Ovary (tissue), 9 donors: Measurements from ENCODE around the gene SLC37A1. TPM values are rescaled to one million over a fixed set of nuclear protein-coding genes. Genes with fewer than 3 reads are reported as not detected.

ENCODE experiments used
- DNase-seq, 5 donors: peaks; one replicate each; pipeline ENCODE4 v3.0.0-alpha.2; 2019 to 2020
- H3K27ac ChIP-seq, 2 donors: fragments of 200-600 bp; one replicate each; pipeline versions ENCODE4 v1.5.1 to v1.8.0; 2019 to 2022
- H3K27me3 ChIP-seq: fragments of 200-600 bp; one replicate; pipeline ENCODE4 v1.8.0; 2022
- H3K36me3 ChIP-seq: fragments of 200-600 bp; sonication (generic); one replicate; pipeline ENCODE4 v1.5.1; 2019
- H3K4me1 ChIP-seq: one replicate; pipeline ENCODE4 v1.8.1; 2013; ENCODE audit warnings: mild to moderate bottlenecking, moderate library complexity; ENCODE audit not compliant: insufficient read depth
- H3K4me3 ChIP-seq: fragments of 200-600 bp; sonication (generic); one replicate; pipeline ENCODE4 v1.5.1; 2017
- H3K9me3 ChIP-seq, 2 donors: fragments of 200-600 bp in 1 of 2; sonication (generic) in 1 of 2; one replicate each; pipeline versions ENCODE4 v1.5.1 to v1.8.1; 2013 to 2019; ENCODE audit warnings: mild to moderate bottlenecking in 1 of 2, moderate library complexity in 1 of 2
- EP300 ChIP-seq: sonication (generic); formaldehyde crosslinking; IDR thresholded peaks from one replicate; pipeline ENCODE4 v1.6.1; 2017; ENCODE audit warnings: antibody characterized with exemption
- POLR2A ChIP-seq: fragments of 450-650 bp; IDR thresholded peaks from one replicate; pipeline ENCODE4 v1.6.1; 2017; ENCODE audit warnings: antibody characterized with exemption, mild to moderate bottlenecking, moderate library complexity
- WGBS, 3 donors: extraction: QIAGEN DNeasy Blood & Tissue Kit in 1 of 3; methylation state at CpG; one replicate each; pipeline versions ENCODE4 v1.1.5 to v1.1.7; 2013 to 2017; 5-methylcytosine and 5-hydroxymethylcytosine counted together
- intact Hi-C, 4 donors: fragments of 100-400 bp; cut with DNase I; formaldehyde crosslinking; loops; one replicate each; pipeline versions ENCODE4 v1.11.0 to v1.15.1; 2022 to 2023
- polyA plus RNA-seq, 2 donors: library from polyadenylated mRNA; stranded (reverse); fragments of 200-250 nt in 1 of 2; fragments of 350-450 nt in 1 of 2; fragmentation: Illumina TruSeq in 1 of 2; extraction: RNeasy Lipid Tissue Mini Kit (QIAGEN cat#74804) in 1 of 2; gene quantifications; one replicate each; pipeline ENCODE4 v1.2.3, GENCODE V29; 2013 to 2014
- total RNA-seq, 7 donors: library from RNA; depleted of rRNA in 2 of 7; stranded (reverse); fragments of >200 nt in 2 of 7; fragmentation: NEBNext Ultra II Directional in 3 of 7; extraction: Animal tissue kit (Norgen Biotek cat#: 25700) in 3 of 7; gene quantifications; one replicate each; pipeline versions ENCODE4 v1.1.0 to v1.2.4, GENCODE V29; 2016 to 2023
- TF ChIP-seq, protein P1 (sequence below), 3 donors: fragments of 450-650 bp in 2 of 3; fragments of 200-600 bp in 1 of 3; IDR thresholded peaks; one replicate each; pipeline versions ENCODE4 v1.5.1 to v1.8.0; 2016 to 2022; ENCODE audit warnings: antibody characterized with exemption in 3 of 3, mild to moderate bottlenecking in 1 of 3
- donor health status: DM: no; HTN: no; CAD: no; lungs with moderate emphysema.
- donor health status: DM: no; HTN: no; CAD: no.
- donor health status: Bipolar disorder and iron deficiency.
- donor health status: DM: yes; HTN: yes; CAD: no.
- donor health status: DM: no; HTN: no; CAD: no.
- donor health status: DM: yes; HTN: yes; CAD: no.

The SLC37A1 gene
- total and polyA plus RNA-seq, 9 donors: 5.1 to 10.0 (median 7.4) TPM

DNA sequence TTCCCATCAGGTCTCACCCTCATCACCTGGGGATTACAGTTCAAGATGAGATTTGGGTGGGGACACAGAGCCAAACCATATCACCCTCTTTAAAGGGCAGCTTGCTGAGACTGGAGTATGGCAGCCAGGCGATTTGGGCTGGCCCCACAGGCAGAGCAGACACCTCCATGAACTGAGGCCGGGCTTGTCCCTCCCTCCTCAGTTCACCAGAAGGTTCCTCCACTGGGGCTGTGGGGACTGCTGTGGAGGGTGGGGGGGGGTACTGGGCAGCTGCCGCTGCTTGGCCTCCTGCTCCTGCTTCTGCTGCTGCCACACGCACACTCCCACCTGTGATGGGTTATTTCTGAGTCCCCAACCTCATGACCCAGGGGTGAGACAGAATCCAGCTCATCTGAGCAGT lies 85.8 kb downstream of the SLC37A1 start:
- intact Hi-C loops: loop anchor here in 2 of 4 donors (10.0 kb wide), 2 partner anchors 215 to 265 kb away; no protein-coding TSS in a partner anchor
- H3K4me1 ChIP-seq: no peaks in the 10 kb centered on the region
- H3K27me3 ChIP-seq: no peaks in the 10 kb centered on the region
- TF ChIP-seq EP300 (no peak), POLR2A (no peak)
- TF ChIP-seq, protein P1, sequence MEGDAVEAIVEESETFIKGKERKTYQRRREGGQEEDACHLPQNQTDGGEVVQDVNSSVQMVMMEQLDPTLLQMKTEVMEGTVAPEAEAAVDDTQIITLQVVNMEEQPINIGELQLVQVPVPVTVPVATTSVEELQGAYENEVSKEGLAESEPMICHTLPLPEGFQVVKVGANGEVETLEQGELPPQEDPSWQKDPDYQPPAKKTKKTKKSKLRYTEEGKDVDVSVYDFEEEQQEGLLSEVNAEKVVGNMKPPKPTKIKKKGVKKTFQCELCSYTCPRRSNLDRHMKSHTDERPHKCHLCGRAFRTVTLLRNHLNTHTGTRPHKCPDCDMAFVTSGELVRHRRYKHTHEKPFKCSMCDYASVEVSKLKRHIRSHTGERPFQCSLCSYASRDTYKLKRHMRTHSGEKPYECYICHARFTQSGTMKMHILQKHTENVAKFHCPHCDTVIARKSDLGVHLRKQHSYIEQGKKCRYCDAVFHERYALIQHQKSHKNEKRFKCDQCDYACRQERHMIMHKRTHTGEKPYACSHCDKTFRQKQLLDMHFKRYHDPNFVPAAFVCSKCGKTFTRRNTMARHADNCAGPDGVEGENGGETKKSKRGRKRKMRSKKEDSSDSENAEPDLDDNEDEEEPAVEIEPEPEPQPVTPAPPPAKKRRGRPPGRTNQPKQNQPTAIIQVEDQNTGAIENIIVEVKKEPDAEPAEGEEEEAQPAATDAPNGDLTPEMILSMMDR (IDR thresholded peaks at IDR 0.05): no peak
- no peaks in the 10 kb centered on the region for H3K9me3 ChIP-seq
- H3K36me3 ChIP-seq: no peaks in the 10 kb centered on the region
- H3K27ac ChIP-seq: no peak overlapping the region
- H3K4me3 ChIP-seq: no peak overlapping the region
- 85 to 90% (median 88%) methylated on average over 4 of the region's 4 CpGs for WGBS, 3 donors
- DNase-seq: no peak

DNA sequence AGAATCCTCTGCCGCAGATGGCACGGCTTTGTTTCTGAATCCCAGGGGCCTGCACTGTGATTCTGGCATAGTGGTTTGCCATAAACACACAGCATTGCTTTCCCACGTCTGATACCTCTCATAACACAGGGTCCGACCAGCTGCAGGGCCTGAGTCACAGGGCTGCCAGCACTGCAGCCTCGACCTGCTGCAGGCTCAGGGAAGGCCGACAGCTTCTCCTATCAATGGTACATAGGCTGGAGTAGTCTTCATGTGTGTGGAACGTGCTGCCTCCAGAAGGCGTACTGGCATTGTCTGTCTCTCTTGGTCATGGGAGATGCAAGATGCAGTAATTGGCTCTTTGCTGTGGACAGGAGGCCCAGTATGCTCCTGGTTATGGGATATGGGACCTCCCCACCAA lies 86.3 kb downstream of the SLC37A1 start:
- Histone ChIP-seq H3K27me3 (no peaks in the 10 kb centered on the region), H3K27ac (no peak overlapping the region), H3K36me3 (no peaks in the 10 kb centered on the region), H3K4me3 (no peak overlapping the region), H3K9me3 (no peaks in the 10 kb centered on the region), H3K4me1 (no peaks in the 10 kb centered on the region)
- intact Hi-C loops: loop anchor here in 3 of 4 donors (5.0 to 10.0 kb wide), 3 partner anchors 215 to 265 kb away; no protein-coding TSS in a partner anchor
- no peak for DNase-seq
- 78 to 86% (median 82%) methylated on average over 8 of the region's 8 CpGs for WGBS, 3 donors
- TF ChIP-seq POLR2A: no peak
- TF ChIP-seq, protein P1 (IDR thresholded peaks at IDR 0.05): no peak
- TF ChIP-seq EP300: no peak

DNA sequence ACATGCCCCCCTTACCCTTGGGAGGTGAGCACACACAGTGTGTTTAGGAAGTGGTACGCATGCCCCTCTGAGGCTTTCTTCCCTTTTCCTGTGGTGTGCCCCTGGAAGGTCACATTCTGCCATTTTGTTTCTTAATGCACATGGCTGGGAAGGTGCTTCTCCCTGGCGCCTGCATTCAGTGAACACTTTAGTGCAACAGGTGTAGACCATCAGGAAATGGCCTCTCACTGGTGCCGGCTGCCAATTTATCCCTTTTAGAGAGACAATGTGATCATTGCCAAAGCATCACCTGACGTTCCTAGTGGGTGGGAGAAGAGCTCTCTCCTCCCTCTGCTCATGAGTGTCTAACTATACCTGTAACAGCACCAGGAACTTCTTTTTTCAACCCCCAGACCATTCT lies 88.0 kb downstream of the SLC37A1 start:
- 60 to 62% (median 61%) methylated on average over 4 of the region's 4 CpGs for WGBS, 3 donors
- H3K36me3 ChIP-seq: no peaks in the 10 kb centered on the region
- no peak for DNase-seq
- no peak overlapping the region for H3K4me3 ChIP-seq
- TF ChIP-seq POLR2A (no peak), EP300 (no peak)
- TF ChIP-seq, protein P1 (IDR thresholded peaks at IDR 0.05): no peak
- H3K27ac ChIP-seq: no peak overlapping the region
- H3K4me1 ChIP-seq: no peaks in the 10 kb centered on the region
- no peaks in the 10 kb centered on the region for H3K27me3 ChIP-seq
- intact Hi-C loops: loop anchor here in 1 of 4 donors (5.0 kb wide), 1 partner anchor 231 kb away; no protein-coding TSS in a partner anchor
- no peaks in the 10 kb centered on the region for H3K9me3 ChIP-seq

DNA sequence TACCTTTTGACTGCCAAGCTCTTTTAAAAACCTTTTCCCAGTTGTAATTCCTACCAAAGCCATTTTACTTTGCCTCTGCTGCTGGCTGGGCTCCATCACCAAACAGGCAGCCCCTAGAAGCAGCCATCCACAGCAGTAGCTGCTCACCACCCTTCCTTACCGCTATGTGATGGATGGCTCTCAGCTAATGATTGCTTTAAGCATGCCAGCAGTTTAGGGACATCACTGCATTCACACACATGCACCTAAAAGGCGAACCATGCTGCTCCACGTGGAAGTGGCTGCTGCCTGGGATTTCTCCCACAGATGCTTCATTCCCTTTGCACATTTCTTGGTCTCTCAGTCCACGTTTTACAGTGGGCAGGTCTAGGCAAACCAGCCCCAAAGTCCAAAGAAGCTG lies 93.5 kb downstream of the SLC37A1 start:
- WGBS, 3 donors: 63 to 67% (median 67%) methylated on average over 4 of the region's 4 CpGs
- no peak for DNase-seq
- H3K27ac ChIP-seq: no peak overlapping the region
- no peaks in the 10 kb centered on the region for H3K9me3 ChIP-seq
- TF ChIP-seq POLR2A (no peak), EP300 (no peak)
- TF ChIP-seq, protein P1 (IDR thresholded peaks at IDR 0.05): no peak
- H3K4me3 ChIP-seq: no peak overlapping the region
- no peaks in the 10 kb centered on the region for H3K4me1 ChIP-seq
- H3K36me3 ChIP-seq: no peaks in the 10 kb centered on the region
- intact Hi-C loops: no loop called here
- H3K27me3 ChIP-seq: no peaks in the 10 kb centered on the region
